ENCODE measurements around the gene DCLK2.

DCLK2 gene

GRCh38 chr4:150247184-150247583 lies 168.9 kb downstream of the DCLK2 start:
- no peak for DNase-seq

- DNase-seq = no peak
Observed at GRCh38 chr4:150248181-150248580, 169.9 kb downstream of the DCLK2 start.

- no peak for DNase-seq
Observed at GRCh38 chr4:150250293-150250997, 172.2 kb downstream of the DCLK2 start.

GRCh38 chr4:150250998-150251651 lies 172.9 kb downstream of the DCLK2 start:
- no peak for DNase-seq

GRCh38 chr4:150251752-150252190 lies 173.5 kb downstream of the DCLK2 start:
- no peak for DNase-seq

- DNase-seq = no peak
Observed at GRCh38 chr4:150252306-150252705, 174.1 kb downstream of the DCLK2 start.

GRCh38 chr4:150252741-150253140 lies 174.5 kb downstream of the DCLK2 start:
- no peak for DNase-seq

- no peak for DNase-seq
Observed at GRCh38 chr4:150253416-150253815, 175.2 kb downstream of the DCLK2 start.

GRCh38 chr4:150253965-150254630 lies 175.9 kb downstream of the DCLK2 start:
- no peak for DNase-seq

- DNase-seq = no peak
Observed at GRCh38 chr4:150255610-150256224, 177.5 kb downstream of the DCLK2 start.

- no peak for DNase-seq
Observed at GRCh38 chr4:150256225-150256620, 178.0 kb downstream of the DCLK2 start.

GRCh38 chr4:150256841-150257730 lies 178.8 kb downstream of the DCLK2 start:
- DNase-seq = no peak

- DNase-seq = no peak
Observed at GRCh38 chr4:150258569-150258968, 180.3 kb downstream of the DCLK2 start.

- no peak for DNase-seq
Observed at GRCh38 chr4:150259861-150260567, 181.8 kb downstream of the DCLK2 start.

- no peak for DNase-seq
Observed at GRCh38 chr4:150261571-150261970, 183.3 kb downstream of the DCLK2 start.

- DNase-seq = no peak
Observed at GRCh38 chr4:150262611-150263010, 184.4 kb downstream of the DCLK2 start.

- no peak for DNase-seq
Observed at GRCh38 chr4:150264595-150265161, 186.4 kb downstream of the DCLK2 start.

GRCh38 chr4:150265806-150266205 lies 187.6 kb downstream of the DCLK2 start:
- no peak for DNase-seq

- DNase-seq = no peak
Observed at GRCh38 chr4:150268444-150268843, 190.2 kb downstream of the DCLK2 start.

- no peak for DNase-seq
Observed at GRCh38 chr4:150278206-150278605, 200.0 kb downstream of the DCLK2 start.
